CD4-positive, alpha-beta T cell treated with Interleukin-10 for 1 hour (primary cell): ENCODE results near the gene CDK16.
A peak's percentile ranks its signal among the peaks of the same experiment; 100 is the strongest.

Experiments
- DNase-seq: peaks from one replicate; pipeline ENCODE4 v3.0.0-alpha.2; 2020

Gene CDK16

GRCh38 chrX:47218280-47218919, at the start of gene CDK16:
CDK16 (plus strand) TSS chrX:47218681; CDS start chrX:47223558, 4,877 bp downstream.
- DNase-seq: peak; percentile 84

GRCh38 chrX:47169273-47169672, 49.2 kb upstream of the CDK16 start:
- DNase-seq: no peak

GRCh38 chrX:47169726-47170515, 48.6 kb upstream of the CDK16 start:
- no peak for DNase-seq

- DNase-seq: no peak
These were observed 47.4 kb upstream of the CDK16 start for GRCh38 chrX:47170861-47171692.

GRCh38 chrX:47171996-47172395, 46.5 kb upstream of the CDK16 start:
- DNase-seq: no peak

- DNase-seq: no peak
These were observed 45.9 kb upstream of the CDK16 start for GRCh38 chrX:47172549-47172948.

- DNase-seq: no peak
These were observed 45.3 kb upstream of the CDK16 start for GRCh38 chrX:47172971-47173792.

- DNase-seq: no peak
These were observed 44.1 kb upstream of the CDK16 start for GRCh38 chrX:47174376-47174775.

- no peak for DNase-seq
These were observed 43.5 kb upstream of the CDK16 start for GRCh38 chrX:47174846-47175587.

GRCh38 chrX:47175588-47175980, 42.9 kb upstream of the CDK16 start:
- DNase-seq: no peak

GRCh38 chrX:47176101-47176740, 42.3 kb upstream of the CDK16 start:
- DNase-seq: no peak

- DNase-seq: no peak
These were observed 41.4 kb upstream of the CDK16 start for GRCh38 chrX:47177079-47177478.

- DNase-seq: no peak
These were observed 40.1 kb upstream of the CDK16 start for GRCh38 chrX:47178337-47178736.

GRCh38 chrX:47179221-47179927, 39.1 kb upstream of the CDK16 start:
- DNase-seq: no peak

- DNase-seq: no peak
These were observed 38.6 kb upstream of the CDK16 start for GRCh38 chrX:47179928-47180255.

GRCh38 chrX:47180346-47180745, 38.1 kb upstream of the CDK16 start:
- DNase-seq: no peak

GRCh38 chrX:47181301-47181700, 37.2 kb upstream of the CDK16 start:
- DNase-seq: no peak

- no peak for DNase-seq
These were observed 36.3 kb upstream of the CDK16 start for GRCh38 chrX:47182106-47182700.

- no peak for DNase-seq
These were observed 34.0 kb upstream of the CDK16 start for GRCh38 chrX:47184486-47184885.

- DNase-seq: no peak
These were observed 33.2 kb upstream of the CDK16 start for GRCh38 chrX:47185241-47185640.
